Right lung (tissue), 5 donors: ENCODE data around the gene MIOX. TPM values are rescaled to one million over a fixed set of nuclear protein-coding genes. Genes with fewer than 3 reads are reported as not detected.
"Not testable (repeated sequence)": the region's sequence is repeated elsewhere in the genome, so short reads cannot be mapped to it uniquely, and the experiment has no call there.

Experiments used
- DNase-seq, 2 donors: peaks; one replicate each; pipeline ENCODE4 v3.0.0-alpha.2; 2013
- polyA plus RNA-seq, 5 donors: library from polyadenylated mRNA; unstranded; fragments of 120-200 nt; gene quantifications; one replicate each; pipeline versions ENCODE4 v1.2.1 to v1.2.3, GENCODE V29; 2013; ENCODE audit warnings: inconsistent platforms in 1 of 5, low replicate concordance in 1 of 5; ENCODE audit not compliant: insufficient read length in 5 of 5, insufficient read depth in 1 of 5

MIOX gene
- polyA plus RNA-seq, 5 donors = 0.08 to 0.18 (median 0.08) TPM; not detected in 2

- DNase-seq = no peak
Measured at GRCh38 chr22:50516068-50516467, 29.4 kb downstream of the MIOX start.

- no peak for DNase-seq
Measured at GRCh38 chr22:50516891-50517290, 30.2 kb downstream of the MIOX start.

- no peak for DNase-seq
Measured at GRCh38 chr22:50517495-50518260, 31.0 kb downstream of the MIOX start.

- no peak for DNase-seq
Measured at GRCh38 chr22:50518606-50519005, 31.9 kb downstream of the MIOX start.

GRCh38 chr22:50519151-50519550 lies 32.5 kb downstream of the MIOX start:
- no peak for DNase-seq

GRCh38 chr22:50520184-50520583 lies 33.5 kb downstream of the MIOX start:
- DNase-seq = not testable (repeated sequence)

- no peak for DNase-seq
Measured at GRCh38 chr22:50520826-50521453, 34.3 kb downstream of the MIOX start.

- no peak for DNase-seq
Measured at GRCh38 chr22:50521710-50522109, 35.1 kb downstream of the MIOX start.

- DNase-seq = no peak
Measured at GRCh38 chr22:50522208-50522805, 35.6 kb downstream of the MIOX start.

GRCh38 chr22:50522806-50523438 lies 36.3 kb downstream of the MIOX start:
- no peak for DNase-seq

GRCh38 chr22:50523458-50523805 lies 36.8 kb downstream of the MIOX start:
- no peak for DNase-seq

- DNase-seq = no peak
Measured at GRCh38 chr22:50523806-50524675, 37.4 kb downstream of the MIOX start.

- no peak for DNase-seq
Measured at GRCh38 chr22:50524676-50525103, 38.0 kb downstream of the MIOX start.

GRCh38 chr22:50525104-50525857 lies 38.6 kb downstream of the MIOX start, which contains the start of gene SCO2:
TSS of gene SCO2 (minus strand) at chr22:50525598. CDS start at chr22:50524411, 1,187 bp downstream.
- peak; percentile 98 for DNase-seq

GRCh38 chr22:50525858-50526107 lies 39.1 kb downstream of the MIOX start:
- DNase-seq = peak in 1 of 2 donors; percentile 74

GRCh38 chr22:50526108-50526833 lies 39.6 kb downstream of the MIOX start:
- DNase-seq = peak in 1 of 2 donors; percentile 75

GRCh38 chr22:50526834-50527801 lies 40.5 kb downstream of the MIOX start:
- no peak for DNase-seq

- DNase-seq = no peak
Measured at GRCh38 chr22:50527921-50528681, 41.4 kb downstream of the MIOX start.
